HepG2 (cell line): Measurements from ENCODE around the gene ITM2B. TPM values are rescaled to one million over a fixed set of nuclear protein-coding genes. Genes with fewer than 3 reads are reported as not detected.

Experiments used
- CENPBD1 ChIP-seq: sonication (generic); formaldehyde crosslinking; IDR thresholded peaks from 2 replicates; pipeline ENCODE4 v1.8.0; 2022; ENCODE audit warnings: missing genetic modification reagents, low read depth, mild to moderate bottlenecking, borderline replicate concordance
- DMTF1 ChIP-seq: sonication (generic); formaldehyde crosslinking; IDR thresholded peaks from 2 replicates; pipeline ENCODE4 v1.4.0; 2020; ENCODE audit warnings: mild to moderate bottlenecking, missing genetic modification reagents
- HES4 ChIP-seq: sonication (generic); formaldehyde crosslinking; IDR thresholded peaks from 2 replicates; pipeline ENCODE4 v1.9.0; 2021; ENCODE audit warnings: mild to moderate bottlenecking, missing genetic modification reagents, borderline replicate concordance
- JUNB ChIP-seq: sonication (generic); formaldehyde crosslinking; IDR thresholded peaks from 2 replicates; pipeline ENCODE4 v1.8.0; 2022; ENCODE audit warnings: missing genetic modification reagents, mild to moderate bottlenecking, borderline replicate concordance
- JUND ChIP-seq: sonication (generic); formaldehyde crosslinking; IDR thresholded peaks from 2 replicates; pipeline ENCODE4 v1.8.0; 2022; ENCODE audit warnings: mild to moderate bottlenecking, missing genetic modification reagents
- MAFK ChIP-seq, 2 experiments: IDR thresholded peaks in 1 of 2; conservative IDR thresholded peaks in 1 of 2; 2 replicates each; pipeline ENCODE4 v1.6.1; 2011; ENCODE audit warnings: improper control_type of control experiment in 2 of 2, low read length in 2 of 2
- MXD1 ChIP-seq: sonication (generic); formaldehyde crosslinking; IDR thresholded peaks from 2 replicates; pipeline ENCODE4 v1.4.0; 2020; ENCODE audit warnings: mild to moderate bottlenecking, missing genetic modification reagents
- MYC ChIP-seq: sonication (generic); formaldehyde crosslinking; IDR thresholded peaks from 2 replicates; pipeline ENCODE4 v1.9.0; 2021; ENCODE audit warnings: missing genetic modification reagents, borderline replicate concordance
- PCBP2 ChIP-seq: fragments of 200-400 bp; formaldehyde crosslinking; optimal IDR thresholded peaks from 2 replicates; pipeline ENCODE3; 2018; ENCODE audit warnings: low read length, low read depth; ENCODE audit not compliant: poor library complexity, severe bottlenecking
- THAP7 ChIP-seq: sonication (generic); formaldehyde crosslinking; IDR thresholded peaks from 2 replicates; pipeline ENCODE4 v1.8.1; 2023; ENCODE audit warnings: mild to moderate bottlenecking, missing genetic modification reagents
- UBTF ChIP-seq: sonication (generic); formaldehyde crosslinking; IDR thresholded peaks from 2 replicates; pipeline ENCODE4 v1.4.0; 2020; ENCODE audit warnings: mild to moderate bottlenecking, missing genetic modification reagents
- YEATS4 ChIP-seq: sonication (generic); formaldehyde crosslinking; IDR thresholded peaks from 2 replicates; pipeline ENCODE4 v1.4.0; 2020; ENCODE audit warnings: missing genetic modification reagents, borderline replicate concordance
- ZBTB21 ChIP-seq: sonication (generic); formaldehyde crosslinking; IDR thresholded peaks from 2 replicates; pipeline ENCODE4 v1.4.0; 2020; ENCODE audit warnings: missing genetic modification reagents
- ZNF207 ChIP-seq: fragments of 450-650 bp; IDR thresholded peaks from 2 replicates; pipeline ENCODE4 v1.6.1; 2016; ENCODE audit warnings: antibody characterized with exemption, borderline replicate concordance
- polyA plus RNA-seq, 8 experiments: library from polyadenylated mRNA; depleted of rRNA in 3 of 8; stranded (reverse) in 7 of 8; unstranded in 1 of 8; fragments of >200 nt; fragmentation: Illumina TruSeq in 4 of 8; extraction: Trizol in 4 of 8; gene quantifications; 2 replicates each; pipeline versions ENCODE4 v1.2.1 to v1.2.3, GENCODE V29; 2011 to 2016; ENCODE audit warnings: low read depth in 4 of 8, missing spikeins in 1 of 8, mixed read lengths in 1 of 8; ENCODE audit not compliant: insufficient read depth in 1 of 8
- total RNA-seq, 5 experiments: library from RNA; depleted of rRNA; stranded (reverse); fragments of >200 nt; fragmentation: Illumina TruSeq; extraction: Trizol; gene quantifications; 2 replicates each; pipeline ENCODE4 v1.2.3, GENCODE V29; 2016; ENCODE audit warnings: low read depth in 1 of 5
- TF ChIP-seq, protein P1 (sequence below), 2 experiments: IDR thresholded peaks; 2 replicates each; pipeline ENCODE4 v1.6.1; 2011 to 2012; ENCODE audit warnings: low read length in 2 of 2, borderline replicate concordance in 1 of 2, low read depth in 1 of 2, mild to moderate bottlenecking in 1 of 2, moderate library complexity in 1 of 2
- TF ChIP-seq, protein P2 (sequence below): sonication (generic); formaldehyde crosslinking; IDR thresholded peaks from 2 replicates; pipeline ENCODE4 v1.5.0; 2020; ENCODE audit warnings: missing genetic modification reagents, mild to moderate bottlenecking, borderline replicate concordance

Gene ITM2B
- total and polyA plus RNA-seq, 2 of the 13 experiments (the other 11 are each of a cell fraction or from before 2014, with no cell fraction given): 158 to 373 TPM

GRCh38 chr13:48232420-48233045 is 473 bp upstream of the ITM2B start (continued):
- TF ChIP-seq JUND (CRISPR knock-in tag): no peak
- TF ChIP-seq MYC: no peak
- no peak for TF ChIP-seq ZNF207
- no peak for TF ChIP-seq MAFK (conservative IDR thresholded peaks at IDR 0.05 in 1 of 2, IDR thresholded peaks at IDR 0.05 in 1 of 2; ENCODE audit: low read length in 2 of 2)
- no peak for TF ChIP-seq HES4 (CRISPR knock-in tag)
- no peak for TF ChIP-seq PCBP2
- TF ChIP-seq MXD1 (CRISPR knock-in tag): no peak
- no peak; the same call in 1 of the 2 replicates for TF ChIP-seq UBTF (CRISPR knock-in tag)
- no peak for TF ChIP-seq DMTF1 (CRISPR knock-in tag)
- TF ChIP-seq, protein P1, sequence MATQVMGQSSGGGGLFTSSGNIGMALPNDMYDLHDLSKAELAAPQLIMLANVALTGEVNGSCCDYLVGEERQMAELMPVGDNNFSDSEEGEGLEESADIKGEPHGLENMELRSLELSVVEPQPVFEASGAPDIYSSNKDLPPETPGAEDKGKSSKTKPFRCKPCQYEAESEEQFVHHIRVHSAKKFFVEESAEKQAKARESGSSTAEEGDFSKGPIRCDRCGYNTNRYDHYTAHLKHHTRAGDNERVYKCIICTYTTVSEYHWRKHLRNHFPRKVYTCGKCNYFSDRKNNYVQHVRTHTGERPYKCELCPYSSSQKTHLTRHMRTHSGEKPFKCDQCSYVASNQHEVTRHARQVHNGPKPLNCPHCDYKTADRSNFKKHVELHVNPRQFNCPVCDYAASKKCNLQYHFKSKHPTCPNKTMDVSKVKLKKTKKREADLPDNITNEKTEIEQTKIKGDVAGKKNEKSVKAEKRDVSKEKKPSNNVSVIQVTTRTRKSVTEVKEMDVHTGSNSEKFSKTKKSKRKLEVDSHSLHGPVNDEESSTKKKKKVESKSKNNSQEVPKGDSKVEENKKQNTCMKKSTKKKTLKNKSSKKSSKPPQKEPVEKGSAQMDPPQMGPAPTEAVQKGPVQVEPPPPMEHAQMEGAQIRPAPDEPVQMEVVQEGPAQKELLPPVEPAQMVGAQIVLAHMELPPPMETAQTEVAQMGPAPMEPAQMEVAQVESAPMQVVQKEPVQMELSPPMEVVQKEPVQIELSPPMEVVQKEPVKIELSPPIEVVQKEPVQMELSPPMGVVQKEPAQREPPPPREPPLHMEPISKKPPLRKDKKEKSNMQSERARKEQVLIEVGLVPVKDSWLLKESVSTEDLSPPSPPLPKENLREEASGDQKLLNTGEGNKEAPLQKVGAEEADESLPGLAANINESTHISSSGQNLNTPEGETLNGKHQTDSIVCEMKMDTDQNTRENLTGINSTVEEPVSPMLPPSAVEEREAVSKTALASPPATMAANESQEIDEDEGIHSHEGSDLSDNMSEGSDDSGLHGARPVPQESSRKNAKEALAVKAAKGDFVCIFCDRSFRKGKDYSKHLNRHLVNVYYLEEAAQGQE (IDR thresholded peaks at IDR 0.05; ENCODE audit: borderline replicate concordance in 1 of 2, low read depth in 1 of 2, low read length in 2 of 2): peak in 1 of 2 experiments; percentile 23; a peak in 1 of 4 replicates
- TF ChIP-seq ZBTB21 (CRISPR knock-in tag): no peak
- no peak; the same call in none of the 2 replicates for TF ChIP-seq YEATS4 (CRISPR knock-in tag)
- TF ChIP-seq, protein P2, sequence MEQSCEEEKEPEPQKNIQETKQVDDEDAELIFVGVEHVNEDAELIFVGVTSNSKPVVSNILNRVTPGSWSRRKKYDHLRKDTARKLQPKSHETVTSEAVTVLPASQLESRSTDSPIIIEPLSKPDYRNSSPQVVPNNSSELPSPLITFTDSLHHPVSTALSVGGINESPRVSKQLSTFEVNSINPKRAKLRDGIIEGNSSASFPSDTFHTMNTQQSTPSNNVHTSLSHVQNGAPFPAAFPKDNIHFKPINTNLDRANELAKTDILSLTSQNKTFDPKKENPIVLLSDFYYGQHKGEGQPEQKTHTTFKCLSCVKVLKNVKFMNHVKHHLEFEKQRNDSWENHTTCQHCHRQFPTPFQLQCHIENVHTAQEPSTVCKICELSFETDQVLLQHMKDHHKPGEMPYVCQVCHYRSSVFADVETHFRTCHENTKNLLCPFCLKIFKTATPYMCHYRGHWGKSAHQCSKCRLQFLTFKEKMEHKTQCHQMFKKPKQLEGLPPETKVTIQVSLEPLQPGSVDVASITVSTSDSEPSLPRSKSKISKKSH (CRISPR knock-in tag): no peak
- TF ChIP-seq THAP7 (CRISPR knock-in tag): no peak
- no peak for TF ChIP-seq CENPBD1
- no peak for TF ChIP-seq JUNB (CRISPR knock-in tag)
